ENCODE results near the gene SH3GL3. TPM values are rescaled to one million over a fixed set of nuclear protein-coding genes. Genes with fewer than 3 reads are reported as not detected.

Gene SH3GL3
- total RNA-seq, 1 experiment from 2014 or later = not detected

- no peak overlapping the region for H3K4me3 Mint-ChIP-seq (ENCODE audit: unreplicated experiment)
Observed at GRCh38 chr15:83545804-83546511, 98.8 kb downstream of the SH3GL3 start.

GRCh38 chr15:83546512-83546888 lies 99.4 kb downstream of the SH3GL3 start:
- ChIA-PET CTCF (no interaction called here), POLR2A (no interaction called here)
- Histone ChIP-seq H3K4me3 (ENCODE audit: low read depth, low read length) (no peak overlapping the region), H3K27me3 (replicated peaks; ENCODE audit: control insufficient read depth, insufficient read depth, low read length) (no peaks in the 10 kb centered on the region), H3K36me3 (ENCODE audit: control insufficient read depth, insufficient read depth, low read length) (no peaks in the 10 kb centered on the region), H3K4me1 (no peaks in the 10 kb centered on the region), H3K9me3 (no peaks in the 10 kb centered on the region)
- H3K27ac Mint-ChIP-seq (ENCODE audit: unreplicated experiment) = no peak overlapping the region
- no peaks in the 10 kb centered on the region for H3K4me1 Mint-ChIP-seq (ENCODE audit: low read depth, unreplicated experiment)
- peaks cover 10% of the 10 kb centered on the region for H3K9me3 Mint-ChIP-seq (ENCODE audit: unreplicated experiment)
- H3K36me3 Mint-ChIP-seq (ENCODE audit: insufficient read depth, unreplicated experiment) = no peaks in the 10 kb centered on the region
- no peak overlapping the region for H3K4me3 Mint-ChIP-seq (ENCODE audit: unreplicated experiment)
- BruUV-seq (replicated peaks) = no TSS peak
- TF ChIP-seq, protein P1, sequence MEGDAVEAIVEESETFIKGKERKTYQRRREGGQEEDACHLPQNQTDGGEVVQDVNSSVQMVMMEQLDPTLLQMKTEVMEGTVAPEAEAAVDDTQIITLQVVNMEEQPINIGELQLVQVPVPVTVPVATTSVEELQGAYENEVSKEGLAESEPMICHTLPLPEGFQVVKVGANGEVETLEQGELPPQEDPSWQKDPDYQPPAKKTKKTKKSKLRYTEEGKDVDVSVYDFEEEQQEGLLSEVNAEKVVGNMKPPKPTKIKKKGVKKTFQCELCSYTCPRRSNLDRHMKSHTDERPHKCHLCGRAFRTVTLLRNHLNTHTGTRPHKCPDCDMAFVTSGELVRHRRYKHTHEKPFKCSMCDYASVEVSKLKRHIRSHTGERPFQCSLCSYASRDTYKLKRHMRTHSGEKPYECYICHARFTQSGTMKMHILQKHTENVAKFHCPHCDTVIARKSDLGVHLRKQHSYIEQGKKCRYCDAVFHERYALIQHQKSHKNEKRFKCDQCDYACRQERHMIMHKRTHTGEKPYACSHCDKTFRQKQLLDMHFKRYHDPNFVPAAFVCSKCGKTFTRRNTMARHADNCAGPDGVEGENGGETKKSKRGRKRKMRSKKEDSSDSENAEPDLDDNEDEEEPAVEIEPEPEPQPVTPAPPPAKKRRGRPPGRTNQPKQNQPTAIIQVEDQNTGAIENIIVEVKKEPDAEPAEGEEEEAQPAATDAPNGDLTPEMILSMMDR (IDR thresholded peaks at IDR 0.05; ENCODE audit: insufficient read depth in 1 of 2, low read depth in 1 of 2, low read length in 1 of 2, severe bottlenecking in 1 of 2, unreplicated experiment in 1 of 2) = no peak
- H3K27me3 Mint-ChIP-seq (ENCODE audit: insufficient read depth, unreplicated experiment) = no peaks in the 10 kb centered on the region
- DNase-seq = no peak
- intact Hi-C loops (cut with micrococcal nuclease; ENCODE audit: unreplicated experiment) = no loop called here

More at GRCh38 chr15:83545804-83546511, 98.8 kb downstream of the SH3GL3 start:
- Mint-ChIP-seq H3K36me3 (ENCODE audit: insufficient read depth, unreplicated experiment) (no peaks in the 10 kb centered on the region), H3K27ac (ENCODE audit: unreplicated experiment) (no peak overlapping the region), H3K4me1 (ENCODE audit: low read depth, unreplicated experiment) (no peaks in the 10 kb centered on the region), H3K27me3 (ENCODE audit: insufficient read depth, unreplicated experiment) (no peaks in the 10 kb centered on the region), H3K9me3 (ENCODE audit: unreplicated experiment) (peaks cover 10% of the 10 kb centered on the region)
- DNase-seq = no peak
- TF ChIP-seq, protein P1 (IDR thresholded peaks at IDR 0.05; ENCODE audit: insufficient read depth in 1 of 2, low read depth in 1 of 2, low read length in 1 of 2, severe bottlenecking in 1 of 2, unreplicated experiment in 1 of 2) = no peak
- CTCF ChIA-PET = no interaction called here
- no TSS peak for BruUV-seq (replicated peaks)
- no peak overlapping the region for H3K4me3 ChIP-seq (ENCODE audit: low read depth, low read length)
- H3K4me1 ChIP-seq = no peaks in the 10 kb centered on the region
- intact Hi-C loops (cut with micrococcal nuclease; ENCODE audit: unreplicated experiment) = no loop called here
- no peaks in the 10 kb centered on the region for H3K9me3 ChIP-seq
- no peaks in the 10 kb centered on the region for H3K27me3 ChIP-seq (replicated peaks; ENCODE audit: control insufficient read depth, insufficient read depth, low read length)
- POLR2A ChIA-PET = no interaction called here
- no peaks in the 10 kb centered on the region for H3K36me3 ChIP-seq (ENCODE audit: control insufficient read depth, insufficient read depth, low read length)

GRCh38 chr15:83547168-83547567 lies 100.0 kb downstream of the SH3GL3 start:
- no TSS peak for BruUV-seq (replicated peaks)
- ChIA-PET CTCF (no interaction called here), POLR2A (no interaction called here)
- no peak overlapping the region for H3K4me3 ChIP-seq (ENCODE audit: low read depth, low read length)
- intact Hi-C loops (cut with micrococcal nuclease; ENCODE audit: unreplicated experiment) = no loop called here
- no peaks in the 10 kb centered on the region for H3K36me3 ChIP-seq (ENCODE audit: control insufficient read depth, insufficient read depth, low read length)
- H3K27ac Mint-ChIP-seq (ENCODE audit: unreplicated experiment) = no peak overlapping the region
- TF ChIP-seq, protein P1 (IDR thresholded peaks at IDR 0.05; ENCODE audit: insufficient read depth in 1 of 2, low read depth in 1 of 2, low read length in 1 of 2, severe bottlenecking in 1 of 2, unreplicated experiment in 1 of 2) = no peak
- H3K4me1 Mint-ChIP-seq (ENCODE audit: low read depth, unreplicated experiment) = no peaks in the 10 kb centered on the region
- no peaks in the 10 kb centered on the region for H3K27me3 Mint-ChIP-seq (ENCODE audit: insufficient read depth, unreplicated experiment)
- H3K27me3 ChIP-seq (replicated peaks; ENCODE audit: control insufficient read depth, insufficient read depth, low read length) = no peaks in the 10 kb centered on the region
- no peak for DNase-seq
- H3K4me1 ChIP-seq = no peaks in the 10 kb centered on the region
- no peaks in the 10 kb centered on the region for H3K36me3 Mint-ChIP-seq (ENCODE audit: insufficient read depth, unreplicated experiment)
- no peak overlapping the region for H3K4me3 Mint-ChIP-seq (ENCODE audit: unreplicated experiment)
- H3K9me3 ChIP-seq = no peaks in the 10 kb centered on the region
- H3K9me3 Mint-ChIP-seq (ENCODE audit: unreplicated experiment) = peaks cover 10% of the 10 kb centered on the region

Data from Caco-2 (cell line).